A673 (cell line): ENCODE data around the gene IRAK3.

Experiments used
- CTCF ChIP-seq: fragments of 300-800, 200-600 bp; sonication (generic); conservative IDR thresholded peaks from 2 replicates; pipeline ENCODE4 v1.5.1; 2017; ENCODE audit warnings: low read depth, mild to moderate bottlenecking, antibody characterized with exemption, low read length, moderate library complexity, mixed read lengths
- EZH2 ChIP-seq: fragments of 200-600 bp; sonication (generic); IDR thresholded peaks from 2 replicates; pipeline ENCODE4 v1.6.1; 2017; ENCODE audit warnings: borderline replicate concordance, low read depth, mild to moderate bottlenecking, mixed read lengths, antibody characterized with exemption, low read length; ENCODE audit not compliant: poor library complexity, severe bottlenecking

GRCh38 chr12:66241061-66242043 is 52.3 kb downstream of the IRAK3 start:
- no peak for TF ChIP-seq EZH2
- no peak for TF ChIP-seq CTCF
